ENCODE results near the gene MACROD2. TPM values are rescaled to one million over a fixed set of nuclear protein-coding genes. Genes with fewer than 3 reads are reported as not detected.

Gene MACROD2
- total and polyA plus RNA-seq, 2 experiments from 2014 or later: 2.8 to 4.3 TPM

GRCh38 chr20:14210146-14210545 is 214.8 kb downstream of the MACROD2 start:
- H3K4me3 Mint-ChIP-seq: no peak overlapping the region
- no peaks in the 10 kb centered on the region for H3F3A ChIP-seq (replicated peaks; ENCODE audit: low read depth)
- no peak overlapping the region for H3K4me3 ChIP-seq
- peaks cover 3% of the 10 kb centered on the region; the same call in 1 of the 2 replicates for H3K4me1 ChIP-seq (ENCODE audit: insufficient read depth)
- no peaks in the 10 kb centered on the region for H4K20me1 ChIP-seq (replicated peaks; ENCODE audit: insufficient read depth)
- no peaks in the 10 kb centered on the region for H3K4me1 Mint-ChIP-seq
- H3K4me2 ChIP-seq: no peak overlapping the region
- H2AFZ ChIP-seq: no peak overlapping the region
- no peaks in the 10 kb centered on the region for H3K9me3 Mint-ChIP-seq
- no peak overlapping the region for H3K27ac Mint-ChIP-seq
- TF ChIP-seq EZH2 (IDR thresholded peaks at IDR 0.05; ENCODE audit: low read depth, unreplicated experiment) (no peak), NANOG (IDR thresholded peaks at IDR 0.05; ENCODE audit: borderline replicate concordance) (no peak), REST (IDR thresholded peaks at IDR 0.05; ENCODE audit: unreplicated experiment) (no peak), CTCF (conservative IDR thresholded peaks at IDR 0.05; ENCODE audit: low read depth in 2 of 2) (no peak), POLR2AphosphoS5 (IDR thresholded peaks at IDR 0.05; ENCODE audit: low read depth) (no peak), ZNF114 (CRISPR knock-in tag; IDR thresholded peaks at IDR 0.05) (no peak), EZH2phosphoT487 (IDR thresholded peaks at IDR 0.05; ENCODE audit: unreplicated experiment) (no peak), JUNB (IDR thresholded peaks at IDR 0.05; ENCODE audit: unreplicated experiment) (no peak), ZNF331 (CRISPR knock-in tag; IDR thresholded peaks at IDR 0.05; ENCODE audit: low read depth) (no peak), ZNF462 (CRISPR knock-in tag; IDR thresholded peaks at IDR 0.05) (no peak)
- no peaks in the 10 kb centered on the region for H3K27me3 ChIP-seq (ENCODE audit: insufficient read depth)
- no peak for ATAC-seq
- no peaks in the 10 kb centered on the region for H3K36me3 ChIP-seq (ENCODE audit: insufficient read depth)
- H3K27me3 Mint-ChIP-seq (ENCODE audit: insufficient read depth, low read depth, poor library complexity): no peaks in the 10 kb centered on the region
- H3K27ac ChIP-seq (ENCODE audit: low read depth): no peak overlapping the region
- no peaks in the 10 kb centered on the region for H3K79me2 ChIP-seq (replicated peaks; ENCODE audit: insufficient read depth)
- H3K36me3 Mint-ChIP-seq (ENCODE audit: low read depth): no peaks in the 10 kb centered on the region
- DNase-seq (ENCODE audit: low spot score): no peak
- H3K9me2 ChIP-seq (ENCODE audit: insufficient read depth): no peaks in the 10 kb centered on the region

Measured in GM23338 (cell line).